Upper lobe of right lung (tissue), 1 donor: ENCODE measurements around the gene ZKSCAN7. TPM values are rescaled to one million over a fixed set of nuclear protein-coding genes. Genes with fewer than 3 reads are reported as not detected.

Experiments used
- ATAC-seq: fragments of 200-7000 bp; cut with Tn5 transposase; one replicate; pipeline ENCODE4 v1.9.1; 2020; ENCODE audit warnings: mild to moderate bottlenecking, moderate library complexity
- DNase-seq: peaks from one replicate; pipeline ENCODE4 v3.0.0-alpha.2; 2020
- H3K27ac ChIP-seq: fragments of 200-600 bp; one replicate; pipeline ENCODE4 v1.8.0; 2022
- H3K27me3 ChIP-seq: fragments of 200-600 bp; one replicate; pipeline ENCODE4 v1.8.0; 2022; ENCODE audit warnings: mild to moderate bottlenecking
- H3K36me3 ChIP-seq: fragments of 200-600 bp; one replicate; pipeline ENCODE4 v1.8.0; 2022
- H3K4me1 ChIP-seq: fragments of 200-600 bp; one replicate; pipeline ENCODE4 v1.8.0; 2022
- H3K4me3 ChIP-seq: fragments of 200-600 bp; one replicate; pipeline ENCODE4 v1.8.0; 2022; ENCODE audit warnings: mild to moderate bottlenecking
- H3K9me3 ChIP-seq: fragments of 200-600 bp; one replicate; pipeline ENCODE4 v1.8.0; 2022
- CTCF ChIP-seq: fragments of 200-600 bp; IDR thresholded peaks from one replicate; pipeline ENCODE4 v1.8.0; 2022; ENCODE audit warnings: antibody characterized with exemption
- intact Hi-C: fragments of 100-400 bp; cut with DNase I; formaldehyde crosslinking; loops from one replicate; pipeline ENCODE4 v1.11.0; 2022
- total RNA-seq: library from RNA; stranded (reverse); fragmentation: NEBNext Ultra II Directional; extraction: Animal tissue kit (Norgen Biotek cat#: 25700); gene quantifications from one replicate; pipeline ENCODE4 v1.2.1, GENCODE V29; 2021
- donor health status: DM: no; HTN: yes; CAD: no; lungs with severe emphysema.

ZKSCAN7 gene
- total RNA-seq, 1 donor from 2014 or later: 3.6 TPM

- Histone ChIP-seq H3K27ac (peak overlapping the region; percentile 82), H3K36me3 (no peaks in the 10 kb centered on the region), H3K4me1 (peaks cover 18% of the 10 kb centered on the region), H3K4me3 (peak overlapping the region; percentile 68), H3K27me3 (no peaks in the 10 kb centered on the region), H3K9me3 (no peaks in the 10 kb centered on the region)
- no peak for TF ChIP-seq CTCF
- intact Hi-C loops: no loop called here
- DNase-seq: no peak
- no peak for ATAC-seq
Observed at GRCh38 chr3:44511238-44511566, 43.8 kb upstream of the ZKSCAN7 start.

GRCh38 chr3:44513513-44513912 lies 41.5 kb upstream of the ZKSCAN7 start:
- ATAC-seq (no peak), DNase-seq (no peak)
- H3K9me3 ChIP-seq: no peaks in the 10 kb centered on the region
- H3K4me3 ChIP-seq: no peak overlapping the region
- H3K36me3 ChIP-seq: no peaks in the 10 kb centered on the region
- intact Hi-C loops: no loop called here
- peaks cover 18% of the 10 kb centered on the region for H3K4me1 ChIP-seq
- H3K27me3 ChIP-seq: peaks cover 4% of the 10 kb centered on the region
- no peak overlapping the region for H3K27ac ChIP-seq
- no peak for TF ChIP-seq CTCF

- H3K4me3 ChIP-seq: no peak overlapping the region
- no peak for DNase-seq
- H3K27me3 ChIP-seq: peaks cover 12% of the 10 kb centered on the region
- peaks cover 3% of the 10 kb centered on the region for H3K4me1 ChIP-seq
- no peak for TF ChIP-seq CTCF
- no peak overlapping the region for H3K27ac ChIP-seq
- H3K9me3 ChIP-seq: no peaks in the 10 kb centered on the region
- peak; percentile 67 for ATAC-seq
- no peaks in the 10 kb centered on the region for H3K36me3 ChIP-seq
- intact Hi-C loops: no loop called here
Observed at GRCh38 chr3:44516230-44516629, 38.8 kb upstream of the ZKSCAN7 start.

GRCh38 chr3:44518782-44519156 lies 36.2 kb upstream of the ZKSCAN7 start:
- TF ChIP-seq CTCF: no peak
- DNase-seq (no peak), ATAC-seq (no peak)
- peaks cover 14% of the 10 kb centered on the region for H3K27me3 ChIP-seq
- H3K4me1 ChIP-seq: no peaks in the 10 kb centered on the region
- no peaks in the 10 kb centered on the region for H3K9me3 ChIP-seq
- intact Hi-C loops: no loop called here
- no peak overlapping the region for H3K4me3 ChIP-seq
- no peaks in the 10 kb centered on the region for H3K36me3 ChIP-seq
- H3K27ac ChIP-seq: no peak overlapping the region

- DNase-seq: no peak
- Histone ChIP-seq H3K36me3 (no peaks in the 10 kb centered on the region), H3K27me3 (peaks cover 21% of the 10 kb centered on the region), H3K27ac (no peak overlapping the region), H3K4me1 (no peaks in the 10 kb centered on the region), H3K4me3 (no peak overlapping the region), H3K9me3 (no peaks in the 10 kb centered on the region)
- intact Hi-C loops: no loop called here
- no peak for ATAC-seq
- no peak for TF ChIP-seq CTCF
Observed at GRCh38 chr3:44521721-44522120, 33.3 kb upstream of the ZKSCAN7 start.

- TF ChIP-seq CTCF: no peak
- intact Hi-C loops: no loop called here
- DNase-seq (no peak), ATAC-seq (no peak)
- Histone ChIP-seq H3K36me3 (no peaks in the 10 kb centered on the region), H3K4me1 (no peaks in the 10 kb centered on the region), H3K9me3 (no peaks in the 10 kb centered on the region), H3K4me3 (no peak overlapping the region), H3K27me3 (peaks cover 21% of the 10 kb centered on the region), H3K27ac (no peak overlapping the region)
Observed at GRCh38 chr3:44522494-44522933, 32.5 kb upstream of the ZKSCAN7 start.
